HG02642 (cell line): ENCODE results near the gene LMF1.
A peak's percentile ranks its signal among the peaks of the same experiment; 100 is the strongest.
"Not testable (repeated sequence)": the region's sequence is repeated elsewhere in the genome, so short reads cannot be mapped to it uniquely, and the experiment has no call there.

Experiments used
- ATAC-seq: cut with Tn5 transposase; IDR thresholded peaks from one replicate; pipeline ENCODE4 v1.9.1; 2021; ENCODE audit warnings: mild to moderate bottlenecking; ENCODE audit not compliant: unreplicated experiment, poor library complexity

Gene LMF1

GRCh38 chr16:973366-973765 lies 2.6 kb upstream of the LMF1 start:
- no peak for ATAC-seq

- ATAC-seq: no peak
Observed at GRCh38 chr16:972316-973002, 1.7 kb upstream of the LMF1 start.

DNA sequence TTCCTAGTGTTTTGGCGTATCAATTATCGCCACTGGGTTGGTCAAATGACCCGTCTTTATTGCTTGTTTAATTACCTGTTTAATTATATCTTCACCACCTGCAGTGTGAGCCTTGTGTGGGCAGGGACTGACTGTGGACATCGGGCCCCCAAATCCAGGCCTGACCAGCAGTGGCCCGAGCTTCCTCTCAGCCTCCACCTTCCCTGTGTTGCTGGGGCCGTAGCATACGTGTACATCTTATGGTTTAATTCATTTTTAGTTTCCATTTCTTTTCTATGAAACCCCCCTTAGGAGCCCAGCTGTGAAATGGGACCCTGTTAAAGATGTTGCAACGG lies 1.2 kb upstream of the LMF1 start:
- ATAC-seq: no peak

DNA sequence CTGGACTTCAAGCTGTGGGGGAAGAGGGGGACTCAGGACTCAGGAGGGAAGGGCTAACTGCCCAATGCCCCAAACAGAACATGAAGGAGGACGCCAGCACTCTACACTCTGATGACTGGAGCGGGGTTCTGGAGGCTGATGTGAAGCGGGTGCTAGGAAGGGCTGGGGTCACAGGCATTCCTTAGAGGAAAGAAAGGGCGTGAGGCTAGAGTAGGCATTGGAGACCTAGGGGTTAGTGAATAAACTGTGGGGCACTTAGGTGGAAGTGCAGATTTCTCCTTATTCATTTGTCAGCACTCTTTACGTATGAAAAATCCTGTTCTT lies 760 bp upstream of the LMF1 start:
- ATAC-seq: no peak

DNA sequence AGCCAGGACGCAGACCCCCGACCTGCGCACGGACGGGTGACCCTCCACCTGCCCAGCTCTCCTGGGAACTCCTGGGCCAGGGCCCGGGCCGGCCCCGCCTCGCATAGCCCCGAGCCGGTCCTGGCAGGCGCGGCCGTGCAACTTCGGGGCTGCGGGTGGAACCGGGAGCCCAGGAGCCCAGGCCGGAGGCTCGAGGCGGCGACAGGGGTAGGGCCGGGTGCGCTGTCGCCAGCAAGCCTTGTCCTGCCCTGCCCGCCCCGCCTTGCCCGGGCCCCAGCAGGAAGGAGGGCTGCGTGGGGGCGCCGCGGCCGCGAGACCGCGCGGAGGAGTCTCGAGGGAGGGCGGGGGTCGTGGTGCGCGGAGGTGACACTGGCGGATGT lies 408 bp downstream of the LMF1 start:
- ATAC-seq: peak; percentile 23

DNA sequence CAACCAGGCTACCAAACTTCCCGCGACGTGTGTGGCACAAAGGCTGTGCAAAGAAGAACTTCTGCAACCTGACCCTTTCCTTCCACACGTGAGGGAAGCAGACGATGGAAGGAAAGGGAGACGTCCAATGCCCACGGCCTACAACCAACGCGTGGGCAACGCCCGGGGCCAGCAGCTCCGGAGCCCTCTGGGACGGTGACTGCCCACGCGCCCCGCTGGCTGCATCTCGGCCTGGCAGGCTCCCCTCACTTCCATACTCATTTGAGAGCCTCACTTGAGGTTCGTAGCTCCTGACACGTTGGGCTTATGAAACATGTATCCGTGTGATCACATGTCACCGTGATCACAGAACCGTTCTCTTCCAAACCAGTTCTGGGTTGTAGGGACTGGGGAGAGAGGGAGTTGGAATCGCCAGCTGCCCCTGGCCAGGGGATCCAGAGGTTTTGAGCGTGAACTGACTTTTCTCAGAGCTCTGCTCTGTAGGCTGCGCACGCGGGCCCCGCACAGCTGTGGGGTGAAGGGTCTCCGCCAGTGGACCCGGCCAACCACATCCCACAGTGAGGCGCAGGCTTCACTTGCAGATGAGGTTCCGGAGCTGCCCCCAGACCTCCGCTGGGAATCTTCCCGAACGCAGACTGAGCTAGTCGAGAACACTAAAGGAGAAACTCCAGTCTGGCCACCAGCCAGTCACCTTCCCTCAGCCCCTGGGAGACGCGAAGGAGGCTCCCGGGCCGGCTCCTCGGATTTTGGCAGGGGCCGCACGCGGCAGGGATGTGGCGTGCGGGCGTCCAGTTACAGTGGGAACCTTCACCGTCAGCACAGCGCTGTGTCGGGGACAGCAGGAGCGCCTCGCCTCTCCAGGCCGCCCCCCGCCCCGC lies 1.0 kb downstream of the LMF1 start:
- peak; percentile 13 for ATAC-seq

DNA sequence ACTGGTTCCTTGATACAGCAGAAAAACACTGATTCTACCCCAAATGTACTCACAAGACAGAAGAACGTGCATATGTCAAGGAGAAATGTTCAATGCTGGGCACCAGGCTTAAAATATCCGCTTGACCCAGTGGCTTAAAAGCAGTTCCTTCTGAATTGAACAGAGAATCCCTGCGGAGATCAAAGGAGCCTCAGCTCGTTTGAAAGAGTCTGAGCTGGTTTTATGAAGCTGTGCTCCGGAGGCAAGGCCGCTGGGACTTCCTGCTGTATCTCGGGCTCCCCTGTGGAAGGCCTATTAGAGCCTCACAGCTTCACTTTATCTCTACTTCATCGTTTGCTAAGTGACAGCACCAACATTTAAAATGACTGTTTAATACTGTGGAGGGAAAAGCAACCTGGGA lies 2.2 kb downstream of the LMF1 start:
- no peak for ATAC-seq

DNA sequence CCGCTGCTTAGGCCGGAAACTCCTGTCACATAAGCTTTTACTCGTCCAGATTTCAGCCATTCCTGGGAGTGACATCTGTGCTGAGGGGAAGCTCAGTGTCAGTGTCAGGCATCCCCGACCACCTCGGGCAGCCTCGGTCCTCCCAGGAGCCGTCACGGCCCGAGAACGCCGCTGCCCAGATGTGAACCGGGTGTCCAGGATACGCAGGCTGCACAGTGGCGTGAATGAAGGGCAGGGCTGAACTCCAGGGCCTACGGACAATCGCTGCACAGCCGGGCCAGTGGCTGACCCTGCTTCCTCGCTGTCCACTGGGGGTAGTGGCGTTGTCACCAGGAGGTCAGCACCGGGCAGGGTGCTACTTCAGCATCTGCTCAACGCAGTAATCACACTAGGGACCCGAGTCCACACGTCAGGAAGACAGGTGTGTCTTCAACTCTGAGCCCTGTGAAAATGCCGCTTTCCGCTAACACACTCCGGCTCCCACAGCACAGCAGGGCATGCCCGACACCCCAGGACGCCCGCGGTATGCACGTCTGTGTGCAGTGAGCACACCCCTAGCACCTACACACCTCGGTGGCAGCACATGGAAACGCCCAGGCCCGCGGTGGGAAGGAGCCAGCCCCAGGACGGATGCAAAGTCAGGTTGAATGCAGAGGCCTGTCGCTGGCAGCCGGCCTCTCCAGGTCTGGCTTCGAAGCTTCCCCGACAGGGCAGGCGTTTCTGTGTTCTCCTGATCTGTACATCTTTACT lies 3.1 kb downstream of the LMF1 start:
- ATAC-seq: no peak

- no peak for ATAC-seq
Observed at GRCh38 chr16:967077-967541, 3.7 kb downstream of the LMF1 start.

GRCh38 chr16:966505-966904 lies 4.3 kb downstream of the LMF1 start:
- ATAC-seq: no peak

DNA sequence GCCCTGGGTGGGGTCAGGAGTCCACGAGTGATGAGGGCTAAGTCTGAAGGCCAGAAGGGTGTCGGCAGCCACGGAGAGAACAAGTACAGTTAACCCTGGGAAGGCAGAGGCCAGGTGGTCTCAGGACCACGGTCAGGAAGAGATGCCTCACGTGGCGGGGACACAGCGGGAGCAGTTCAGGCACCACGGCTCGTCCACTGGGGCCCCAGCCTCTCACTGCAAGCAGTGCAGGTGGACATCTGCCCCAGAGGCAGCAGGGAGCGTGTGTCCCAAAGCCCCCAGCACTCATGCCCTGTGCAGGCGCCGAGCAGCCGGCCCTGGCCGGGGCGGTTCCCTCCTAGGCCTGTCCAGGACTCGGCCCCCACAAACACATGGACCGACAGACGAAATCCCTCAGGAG lies 4.7 kb downstream of the LMF1 start:
- no peak for ATAC-seq

GRCh38 chr16:965487-965886 lies 5.3 kb downstream of the LMF1 start:
- ATAC-seq: no peak

DNA sequence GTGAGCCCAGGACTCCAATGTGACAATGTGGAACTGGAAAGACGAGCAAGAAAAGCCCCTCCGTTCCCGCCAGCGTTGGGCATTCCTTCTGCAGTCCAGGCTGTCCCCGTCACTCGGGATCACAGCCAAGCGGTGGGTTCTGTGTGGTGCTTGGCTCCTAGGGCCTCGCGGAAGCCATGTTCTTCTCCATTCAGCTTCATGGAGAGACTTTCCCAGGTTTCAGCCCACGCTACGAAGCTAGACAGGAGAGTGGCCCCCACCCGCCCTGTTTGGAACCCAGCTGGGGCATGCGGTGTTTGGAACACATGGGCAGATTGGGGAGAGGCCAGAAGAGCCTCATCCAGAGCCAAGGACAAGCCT lies 5.8 kb downstream of the LMF1 start:
- ATAC-seq: no peak

DNA sequence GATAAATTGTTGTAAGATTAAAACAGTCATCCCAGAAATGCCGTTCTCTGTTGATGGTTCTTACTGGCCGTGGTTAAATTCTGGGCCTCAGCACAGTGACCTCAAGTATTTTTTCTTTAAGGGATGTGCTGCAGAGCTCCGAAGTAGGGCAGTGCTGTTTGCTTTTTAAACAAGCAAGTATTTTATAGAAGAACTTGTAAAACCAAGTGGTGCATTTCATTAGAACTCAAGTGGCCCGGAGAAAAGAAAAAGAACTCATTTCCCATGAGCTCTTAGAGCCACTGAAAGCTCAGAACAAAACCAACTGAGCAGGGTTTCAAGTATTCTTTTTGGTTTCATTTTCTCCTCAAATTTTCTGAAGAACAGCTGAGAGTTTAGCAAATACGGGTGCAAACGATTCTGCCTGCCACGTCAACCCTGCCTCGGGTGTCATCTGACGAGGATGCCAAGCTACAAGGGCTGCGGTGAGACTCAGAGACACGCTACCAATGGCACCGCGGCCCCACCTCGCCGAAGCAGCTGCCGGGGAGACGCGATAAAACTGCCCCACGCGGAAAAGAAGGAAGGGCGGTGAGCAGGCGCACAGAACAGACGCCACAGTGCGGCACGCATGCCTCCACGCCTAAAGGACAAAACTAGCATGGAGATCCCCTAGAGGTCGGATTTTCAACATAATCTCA lies 6.3 kb downstream of the LMF1 start:
- ATAC-seq: no peak

- no peak for ATAC-seq
Observed at GRCh38 chr16:963913-964312, 6.9 kb downstream of the LMF1 start.

GRCh38 chr16:962901-963814 lies 7.6 kb downstream of the LMF1 start:
- no peak for ATAC-seq

DNA sequence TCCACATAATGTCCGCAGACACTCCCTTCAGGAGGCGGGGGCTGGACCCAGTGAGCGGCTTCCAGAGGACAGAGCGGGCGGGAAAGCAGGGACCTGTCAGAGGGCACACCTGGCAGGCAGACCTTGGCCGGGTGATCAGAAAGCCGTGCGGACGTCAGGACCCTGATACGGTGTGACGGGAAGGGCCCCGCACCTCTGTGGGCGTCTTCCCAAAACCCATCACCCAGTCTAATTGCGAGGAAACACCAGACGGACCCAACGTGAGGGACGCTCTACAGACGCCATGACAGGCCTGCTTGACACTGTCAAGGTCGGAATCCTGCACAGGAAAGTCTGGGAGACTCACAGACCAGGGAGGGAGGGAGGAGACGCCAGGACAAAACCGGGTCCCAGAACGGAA lies 8.4 kb downstream of the LMF1 start:
- ATAC-seq: no peak

GRCh38 chr16:959232-960040 lies 11.3 kb downstream of the LMF1 start:
- ATAC-seq: no peak

DNA sequence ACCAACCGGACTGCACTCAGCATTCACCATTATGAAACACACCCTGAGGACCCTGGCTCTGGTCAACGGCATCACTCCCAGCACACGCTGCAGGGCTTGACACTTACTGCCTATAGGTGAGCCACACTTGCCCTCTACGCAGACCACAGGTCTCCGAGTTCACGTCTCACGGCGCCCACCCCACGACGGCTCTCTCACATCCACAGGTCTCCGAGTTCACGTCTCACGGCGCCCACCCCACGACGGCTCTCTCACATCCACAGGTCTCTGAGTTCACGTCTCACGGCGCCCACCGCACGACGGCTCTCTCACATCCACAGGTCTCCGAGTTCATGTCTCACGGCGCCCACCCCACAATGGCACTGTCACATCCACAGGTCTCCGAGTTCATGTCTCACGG lies 15.0 kb downstream of the LMF1 start:
- not testable (repeated sequence) for ATAC-seq
